DOHH2 (cell line): ENCODE results near the gene FBXO11.

Experiments used
- H3F3A ChIP-seq: fragments of 200-600 bp; sonication (generic), shearing (Covaris generic); 2 replicates; pipeline ENCODE4 v1.6.0; 2016; ENCODE audit warnings: antibody characterized with exemption, mild to moderate bottlenecking; ENCODE audit not compliant: control insufficient read depth, insufficient read depth
- H3K27ac ChIP-seq: fragments of 200-600 bp; sonication (generic); 2 replicates; pipeline ENCODE4 v1.5.1; 2014; ENCODE audit warnings: low read depth, mild to moderate bottlenecking, low read length, moderate library complexity
- H3K27me3 ChIP-seq: fragments of 200-600 bp; sonication (generic); 2 replicates; pipeline ENCODE4 v1.6.1; 2014; ENCODE audit warnings: mild to moderate bottlenecking, low read length, mixed read lengths; ENCODE audit not compliant: control insufficient read depth
- H3K36me3 ChIP-seq: fragments of 200-600 bp; sonication (generic); 2 replicates; pipeline ENCODE4 v1.6.1; 2014; ENCODE audit warnings: mild to moderate bottlenecking, low read length, moderate library complexity, mixed read lengths; ENCODE audit not compliant: control insufficient read depth
- H3K4me1 ChIP-seq: fragments of 200-600 bp; sonication (generic); 2 replicates; pipeline ENCODE4 v1.6.1; 2014; ENCODE audit warnings: mild to moderate bottlenecking, low read length, mixed read lengths; ENCODE audit not compliant: control insufficient read depth
- H3K4me2 ChIP-seq: fragments of 200-600 bp; sonication (generic); 2 replicates; pipeline ENCODE4 v1.6.0; 2014; ENCODE audit warnings: mild to moderate bottlenecking, low read length, moderate library complexity
- H3K4me3 ChIP-seq: fragments of 200-600 bp; sonication (generic); 2 replicates; pipeline ENCODE4 v1.5.1; 2014; ENCODE audit warnings: mild to moderate bottlenecking, low read length, mixed read lengths
- H3K79me2 ChIP-seq: fragments of 200-600 bp; sonication (generic); 2 replicates; pipeline ENCODE4 v1.6.1; 2014; ENCODE audit warnings: mild to moderate bottlenecking, low read length, mixed read lengths; ENCODE audit not compliant: control insufficient read depth
- H3K9me2 ChIP-seq: fragments of 200-600 bp; sonication (generic); replicated peaks from 2 replicates; pipeline ENCODE4 v1.6.1; 2014; ENCODE audit warnings: mild to moderate bottlenecking, low read length, mixed read lengths; ENCODE audit not compliant: control insufficient read depth
- H3K9me3 ChIP-seq: fragments of 200-600 bp; sonication (generic); 2 replicates; pipeline ENCODE4 v1.6.1; 2014; ENCODE audit warnings: antibody characterized with exemption, low read length, mixed read lengths; ENCODE audit not compliant: control insufficient read depth, insufficient read depth
- H4K20me1 ChIP-seq: fragments of 200-600 bp; sonication (generic); 2 replicates; pipeline ENCODE4 v1.6.0; 2014; ENCODE audit warnings: low read depth, mild to moderate bottlenecking, antibody characterized with exemption, low read length, moderate library complexity; ENCODE audit not compliant: control insufficient read depth, insufficient read depth
- CTCF ChIP-seq: fragments of 200-600 bp; sonication (generic); IDR thresholded peaks from one replicate; pipeline ENCODE4 v1.5.1; 2014; ENCODE audit warnings: antibody characterized with exemption, mild to moderate bottlenecking, low read depth, low read length; ENCODE audit not compliant: poor library complexity, severe bottlenecking
- EZH2phosphoT487 ChIP-seq: fragments of 200-600 bp; sonication (generic); IDR thresholded peaks from 2 replicates; pipeline ENCODE4 v1.6.1; 2017; ENCODE audit warnings: borderline replicate concordance, mild to moderate bottlenecking, antibody characterized with exemption, low read length, moderate library complexity, mixed read lengths

Gene FBXO11

GRCh38 chr2:47935071-47935470 is 28.8 kb upstream of the FBXO11 start:
- H3K4me3 ChIP-seq, result no peak overlapping the region
- no peaks in the 10 kb centered on the region for H4K20me1 ChIP-seq
- no peak for TF ChIP-seq EZH2phosphoT487
- TF ChIP-seq CTCF, result no peak
- no peaks in the 10 kb centered on the region for H3K9me3 ChIP-seq
- no peaks in the 10 kb centered on the region for H3K4me1 ChIP-seq
- no peaks in the 10 kb centered on the region for H3K79me2 ChIP-seq
- no peaks in the 10 kb centered on the region for H3F3A ChIP-seq
- H3K36me3 ChIP-seq, result no peaks in the 10 kb centered on the region
- H3K27me3 ChIP-seq, result peaks cover 2% of the 10 kb centered on the region; the same call in 1 of the 2 replicates
- no peak overlapping the region for H3K4me2 ChIP-seq
- no peak overlapping the region for H3K27ac ChIP-seq
- no peaks in the 10 kb centered on the region for H3K9me2 ChIP-seq

GRCh38 chr2:47918043-47918442 is 11.7 kb upstream of the FBXO11 start:
- Histone ChIP-seq H3K79me2 (no peaks in the 10 kb centered on the region), H3K4me2 (no peak overlapping the region), H3K9me2 (no peaks in the 10 kb centered on the region), H3K27me3 (no peaks in the 10 kb centered on the region), H4K20me1 (no peaks in the 10 kb centered on the region), H3F3A (no peaks in the 10 kb centered on the region), H3K27ac (no peak overlapping the region), H3K9me3 (no peaks in the 10 kb centered on the region), H3K4me1 (0 out of 2 replicates have a peak, but pooled peaks cover 4% of the 10 kb centered on the region), H3K36me3 (no peaks in the 10 kb centered on the region), H3K4me3 (no peak overlapping the region)
- TF ChIP-seq CTCF (no peak), EZH2phosphoT487 (no peak)

GRCh38 chr2:47917276-47917961 is 11.1 kb upstream of the FBXO11 start:
- Histone ChIP-seq H3K4me2 (no peak overlapping the region), H3K36me3 (no peaks in the 10 kb centered on the region), H4K20me1 (no peaks in the 10 kb centered on the region)

More at GRCh38 chr2:47917276-47917961, 11.1 kb upstream of the FBXO11 start:
- Histone ChIP-seq H3K9me2 (no peaks in the 10 kb centered on the region), H3K4me3 (no peak overlapping the region), H3K4me1 (0 out of 2 replicates have a peak, but pooled peaks cover 4% of the 10 kb centered on the region), H3F3A (no peaks in the 10 kb centered on the region), H3K9me3 (no peaks in the 10 kb centered on the region), H3K27ac (no peak overlapping the region), H3K27me3 (no peaks in the 10 kb centered on the region), H3K79me2 (no peaks in the 10 kb centered on the region)
- TF ChIP-seq EZH2phosphoT487, result no peak
- no peak for TF ChIP-seq CTCF
